ENCODE data around the gene OR7G2.
"Not testable (repeated sequence)": the region's sequence is repeated elsewhere in the genome, so short reads cannot be mapped to it uniquely, and the experiment has no call there.

OR7G2 gene

GRCh38 chr19:9075064-9075949, 32.0 kb downstream of the OR7G2 start:
- no peak for DNase-seq (ENCODE audit: low read depth in 2 of 2, low spot score in 1 of 2)

- DNase-seq (ENCODE audit: low read depth in 2 of 2, low spot score in 1 of 2): no peak
These were observed 33.5 kb downstream of the OR7G2 start for GRCh38 chr19:9073806-9074205.

DNA sequence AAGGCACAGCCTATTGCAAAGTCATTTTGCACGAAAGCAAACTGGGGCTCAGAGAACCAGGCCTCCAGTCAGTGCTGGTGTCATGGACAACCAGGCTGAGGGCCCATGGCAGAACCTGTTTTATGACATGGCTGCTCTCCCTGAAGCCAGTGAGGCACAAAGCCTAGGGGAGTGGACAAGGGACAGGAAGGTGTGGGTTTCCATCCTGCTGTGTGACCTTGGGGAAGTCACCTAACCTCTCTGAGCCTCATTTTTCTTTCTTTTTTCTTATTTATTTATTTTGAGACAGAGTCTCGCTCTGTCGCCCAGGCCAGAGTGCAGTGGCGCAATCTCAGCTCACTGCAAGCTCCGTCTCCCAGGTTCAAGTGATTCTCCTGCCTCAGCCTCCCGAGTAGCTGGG, 35.6 kb downstream of the OR7G2 start:
- not testable (repeated sequence) for DNase-seq (ENCODE audit: low read depth in 2 of 2, low spot score in 1 of 2)

DNA sequence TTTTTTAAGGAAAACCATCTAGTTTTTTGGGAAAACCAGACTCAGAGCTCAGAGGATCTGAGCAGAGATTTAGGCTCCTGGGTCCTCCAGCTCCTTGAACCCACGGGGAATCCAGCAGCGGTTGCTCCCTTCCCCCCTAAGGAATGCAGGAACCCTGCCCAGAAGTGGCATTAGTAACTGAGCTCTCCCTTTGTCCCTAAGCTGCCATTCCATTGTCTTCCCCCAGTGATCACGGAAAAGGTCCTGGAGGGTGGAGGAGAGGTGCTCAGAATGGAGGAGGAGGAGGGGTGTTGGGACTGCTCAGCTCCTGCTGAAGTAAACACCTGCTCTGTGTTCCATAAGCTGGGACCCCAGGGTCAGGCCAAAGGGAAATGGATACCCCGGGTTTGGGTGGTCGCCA, 37.2 kb downstream of the OR7G2 start:
- DNase-seq (ENCODE audit: low read depth in 2 of 2, low spot score in 1 of 2): no peak

- DNase-seq (ENCODE audit: low read depth in 2 of 2, low spot score in 1 of 2): no peak
These were observed 41.7 kb downstream of the OR7G2 start for GRCh38 chr19:9065457-9066014.

GRCh38 chr19:9061879-9062278, 45.4 kb downstream of the OR7G2 start:
- DNase-seq (ENCODE audit: low read depth in 2 of 2, low spot score in 1 of 2): no peak

GRCh38 chr19:9060564-9061340, 46.5 kb downstream of the OR7G2 start:
- no peak for DNase-seq (ENCODE audit: low read depth in 2 of 2, low spot score in 1 of 2)

DNA sequence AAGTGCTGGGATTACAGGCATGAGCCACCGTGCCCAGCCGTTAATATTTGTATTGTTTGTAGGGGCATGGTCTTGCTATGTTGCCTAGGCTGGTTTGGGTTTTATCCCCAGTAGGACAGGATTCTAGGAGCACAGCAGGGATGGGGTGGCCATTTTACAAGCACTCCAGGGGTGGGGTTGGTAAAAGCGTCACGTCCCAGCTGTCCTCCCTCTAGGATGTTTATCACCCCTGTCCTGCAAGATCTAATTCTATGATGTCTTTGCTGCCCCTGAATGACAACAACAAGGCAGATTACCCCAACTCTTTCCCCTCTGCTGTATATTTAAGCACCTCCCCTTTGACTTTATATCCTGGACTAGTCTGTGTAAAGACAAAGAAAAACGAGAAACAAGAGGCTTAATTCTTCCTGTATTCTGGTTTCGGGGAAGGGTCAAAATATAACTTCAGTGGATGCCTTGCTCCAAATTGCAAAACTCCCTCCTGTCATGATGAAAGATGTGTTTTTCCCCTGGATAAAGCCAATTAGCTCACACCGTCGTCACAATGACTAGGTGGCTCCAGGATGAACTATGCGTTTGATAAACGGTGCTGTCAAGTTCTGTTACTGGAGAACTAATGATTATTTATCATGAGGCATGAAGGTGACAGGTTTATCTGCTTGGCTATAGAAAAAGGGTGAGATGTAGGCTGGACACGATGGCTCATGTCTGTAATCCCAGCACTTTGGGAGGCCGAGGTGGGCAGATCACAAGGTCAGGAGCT, 48.2 kb downstream of the OR7G2 start:
- DNase-seq (ENCODE audit: low read depth in 2 of 2, low spot score in 1 of 2): no peak

- DNase-seq (ENCODE audit: low read depth in 2 of 2, low spot score in 1 of 2): no peak
These were observed 49.6 kb downstream of the OR7G2 start for GRCh38 chr19:9057505-9058258.

- not testable (repeated sequence) for DNase-seq (ENCODE audit: low read depth in 2 of 2, low spot score in 1 of 2)
These were observed 51.1 kb downstream of the OR7G2 start for GRCh38 chr19:9056131-9056530.

GRCh38 chr19:9054765-9055164, 52.5 kb downstream of the OR7G2 start:
- no peak for DNase-seq (ENCODE audit: low read depth in 2 of 2, low spot score in 1 of 2)

- DNase-seq (ENCODE audit: low read depth in 2 of 2, low spot score in 1 of 2): no peak
These were observed 53.1 kb downstream of the OR7G2 start for GRCh38 chr19:9054207-9054606.

- not testable (repeated sequence) for DNase-seq (ENCODE audit: low read depth in 2 of 2, low spot score in 1 of 2)
These were observed 53.6 kb downstream of the OR7G2 start for GRCh38 chr19:9053674-9054073.

DNA sequence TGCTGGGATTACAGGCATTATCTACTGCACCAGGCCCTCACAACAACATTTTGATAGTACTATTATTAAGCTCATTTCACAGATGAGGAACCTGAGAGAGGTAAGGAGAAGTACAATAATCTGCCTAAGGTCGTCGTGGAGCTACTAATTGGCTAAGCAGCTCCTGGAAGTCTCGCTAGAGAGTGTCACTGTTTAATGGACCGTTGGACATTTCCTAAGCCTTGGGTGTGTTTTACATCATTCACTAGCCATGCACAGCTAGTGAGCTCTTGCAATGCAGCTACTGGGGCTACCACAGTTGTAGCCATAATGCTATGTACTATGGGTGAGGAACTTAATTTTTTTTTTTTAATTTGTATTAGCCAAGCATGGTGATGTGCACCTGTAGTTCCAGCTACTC, 54.4 kb downstream of the OR7G2 start:
- no peak for DNase-seq (ENCODE audit: low read depth in 2 of 2, low spot score in 1 of 2)
